NCI-H146 (cell line): ENCODE data around the gene BMP2K.

Experiments used
- DNase-seq: peaks from one replicate; lab custom pipeline; 2025; lab: John Stamatoyannopoulos, UW

Gene BMP2K

GRCh38 chr4:78764498-78764961 lies 11.6 kb upstream of the BMP2K start:
- no peak for DNase-seq

DNA sequence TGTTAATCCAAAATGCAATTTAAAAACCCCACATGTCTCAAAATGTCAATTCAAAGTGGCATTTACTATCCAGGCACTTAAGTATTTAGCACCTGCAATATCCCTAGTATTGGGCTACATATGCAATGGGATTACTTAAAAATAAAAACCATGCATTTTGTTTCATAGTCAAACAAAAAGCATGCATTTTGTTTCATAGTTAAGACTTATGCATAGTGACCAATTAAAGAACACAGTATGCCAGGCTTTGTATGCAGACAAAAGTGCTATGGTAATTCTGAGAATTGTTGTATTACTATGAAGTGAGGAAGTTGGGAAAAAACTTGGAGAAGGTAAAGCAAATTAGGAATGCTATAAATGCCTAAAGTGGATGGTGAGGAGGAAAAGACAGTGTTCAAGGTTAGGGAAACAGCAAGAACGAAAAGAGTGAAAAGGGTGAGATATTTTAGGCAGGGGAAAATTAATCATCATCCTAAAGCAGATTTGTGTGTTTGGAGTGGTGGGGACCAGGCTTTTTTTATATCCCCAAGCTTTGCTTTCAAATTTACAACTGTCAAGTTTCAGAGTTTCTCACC lies 10.6 kb upstream of the BMP2K start:
- no peak for DNase-seq

DNA sequence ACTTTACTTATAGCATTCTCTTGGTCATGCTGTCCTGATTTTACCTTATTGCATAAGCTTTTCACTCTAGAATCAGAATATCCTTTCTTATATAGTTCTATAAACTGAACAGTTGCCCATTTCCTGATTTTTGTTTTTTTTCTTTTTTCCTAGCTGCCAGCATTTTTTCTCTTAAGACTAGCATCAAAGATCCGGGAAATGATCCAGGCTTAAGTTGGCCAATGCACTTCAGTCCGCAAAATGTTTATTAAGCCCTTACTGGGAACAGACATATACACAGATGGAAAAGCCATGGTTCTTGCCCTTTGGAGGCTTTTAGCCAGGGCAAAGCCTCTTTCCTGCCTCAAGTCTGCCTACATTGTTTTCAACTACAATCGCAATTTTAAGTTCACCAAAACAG lies 10.1 kb upstream of the BMP2K start:
- DNase-seq, result no peak

DNA sequence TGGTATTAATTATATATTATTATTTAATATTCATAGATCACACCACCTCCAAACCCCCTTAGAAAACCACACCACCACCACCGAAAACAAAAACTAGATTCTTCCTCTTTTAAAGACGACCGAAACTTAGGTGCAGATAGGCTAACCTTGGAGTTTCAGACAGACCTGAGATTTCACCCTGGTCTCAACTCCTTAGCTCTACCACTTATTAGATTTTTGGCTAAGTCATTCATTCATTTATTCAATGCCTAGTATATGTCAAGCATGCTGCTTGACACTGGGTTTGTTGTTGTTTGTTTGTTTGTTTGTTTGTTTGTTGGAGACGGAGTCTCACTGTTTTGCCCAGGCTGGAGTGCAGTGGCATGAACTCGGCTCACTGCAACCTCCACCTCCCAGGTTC lies 9.5 kb upstream of the BMP2K start:
- DNase-seq, result no peak

DNA sequence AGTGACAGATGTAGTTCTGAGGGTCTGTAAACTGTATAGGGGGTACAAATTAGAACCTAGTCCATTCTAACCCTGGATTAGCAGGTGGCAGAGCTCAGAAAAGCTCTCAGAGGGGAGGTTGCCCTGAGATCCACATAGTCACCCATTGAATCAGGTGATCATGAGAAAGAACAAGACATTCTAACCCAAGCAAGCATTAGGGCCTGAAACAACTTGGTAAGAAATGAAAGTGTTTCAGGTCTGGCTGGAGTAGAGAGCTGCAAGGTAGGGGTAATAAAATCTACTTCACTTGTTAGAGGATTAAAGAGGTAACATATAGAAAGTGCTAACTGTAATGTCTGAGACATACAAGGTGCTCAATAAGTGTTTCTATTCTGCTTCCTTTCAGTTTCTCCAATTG lies 8.8 kb upstream of the BMP2K start:
- DNase-seq, result no peak

- no peak for DNase-seq
Observed at GRCh38 chr4:78768452-78769180, 7.5 kb upstream of the BMP2K start.

- no peak for DNase-seq
Observed at GRCh38 chr4:78770091-78770642, 6.0 kb upstream of the BMP2K start.

- DNase-seq, result no peak
Observed at GRCh38 chr4:78772526-78773091, 3.5 kb upstream of the BMP2K start.

- no peak for DNase-seq
Observed at GRCh38 chr4:78774417-78774816, 1.7 kb upstream of the BMP2K start.

- peak; percentile 81 for DNase-seq
Observed at GRCh38 chr4:78775303-78776078, 659 bp upstream of the BMP2K start.

GRCh38 chr4:78776729-78777575 lies 802 bp downstream of the BMP2K start:
- peak; percentile 67 for DNase-seq

- no peak for DNase-seq
Observed at GRCh38 chr4:78777576-78777940, 1.4 kb downstream of the BMP2K start.

GRCh38 chr4:78778530-78778929 lies 2.4 kb downstream of the BMP2K start:
- no peak for DNase-seq

DNA sequence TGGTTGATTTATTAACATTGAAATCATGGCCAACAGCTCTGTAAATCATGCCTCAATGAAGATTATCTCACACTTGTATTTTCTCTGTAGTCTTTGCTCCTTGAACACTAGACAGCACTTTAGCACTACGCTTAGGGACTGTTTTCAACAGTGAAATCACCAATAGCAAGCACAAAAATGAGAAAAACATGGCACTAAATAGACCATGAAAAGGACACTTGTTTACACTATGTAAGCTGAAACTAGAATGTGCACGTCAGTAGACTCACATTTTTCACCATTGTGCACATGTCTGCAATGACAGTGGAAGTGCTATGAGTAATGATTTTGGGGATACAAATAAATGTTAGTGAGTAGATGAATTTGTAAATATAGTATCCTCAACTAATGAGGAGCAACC lies 3.1 kb downstream of the BMP2K start:
- no peak for DNase-seq

- no peak for DNase-seq
Observed at GRCh38 chr4:78780093-78780492, 3.9 kb downstream of the BMP2K start.

DNA sequence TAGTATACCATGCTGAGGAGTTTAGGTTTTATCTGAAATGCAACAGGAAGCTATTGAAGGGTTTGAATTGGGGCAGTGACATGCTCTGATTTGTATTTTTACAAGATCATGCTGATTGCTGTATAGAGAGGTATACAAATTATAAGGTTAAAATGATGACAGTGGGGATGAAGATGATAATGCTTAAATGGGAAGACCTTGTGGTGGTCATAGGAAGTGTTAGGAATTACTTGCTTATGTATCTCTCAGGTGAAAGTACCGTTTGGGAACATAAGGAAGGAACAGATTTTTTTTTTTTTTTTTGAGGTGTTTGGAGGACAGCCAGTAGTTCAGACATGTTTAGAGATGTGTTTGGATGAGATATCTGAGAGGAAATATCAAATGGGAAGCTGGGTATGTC lies 5.0 kb downstream of the BMP2K start:
- no peak for DNase-seq

GRCh38 chr4:78781924-78782323 lies 5.8 kb downstream of the BMP2K start:
- no peak for DNase-seq

DNA sequence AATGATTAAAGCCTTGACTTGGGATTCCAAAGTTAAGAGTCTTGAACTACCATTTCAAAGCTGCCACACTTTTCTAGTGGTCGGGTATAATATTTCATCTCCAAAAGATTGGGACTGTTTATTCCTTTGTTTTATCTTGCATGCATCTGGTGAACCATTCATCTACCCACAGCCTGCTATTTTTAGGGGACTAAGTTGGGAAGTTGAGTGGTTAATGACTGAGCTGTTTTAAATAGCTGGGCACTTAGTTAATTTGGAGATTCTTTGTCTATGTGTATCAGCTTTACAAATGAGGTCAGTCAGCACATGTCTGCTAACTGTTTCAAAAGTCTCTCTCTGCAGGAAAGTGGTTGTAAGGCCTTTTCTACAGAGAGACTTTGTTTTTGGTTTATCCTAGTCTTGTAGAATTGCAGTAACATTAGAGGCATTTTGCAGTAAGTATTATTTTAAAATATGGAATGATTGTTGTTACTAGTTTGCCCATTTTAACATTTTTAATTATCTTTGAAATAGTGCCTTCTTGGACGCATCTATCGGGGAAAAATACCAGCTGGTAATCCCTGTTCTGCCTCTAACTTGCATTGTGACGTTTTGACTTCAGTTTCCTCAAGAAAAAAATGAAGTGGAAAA lies 8.2 kb downstream of the BMP2K start:
- no peak for DNase-seq

DNA sequence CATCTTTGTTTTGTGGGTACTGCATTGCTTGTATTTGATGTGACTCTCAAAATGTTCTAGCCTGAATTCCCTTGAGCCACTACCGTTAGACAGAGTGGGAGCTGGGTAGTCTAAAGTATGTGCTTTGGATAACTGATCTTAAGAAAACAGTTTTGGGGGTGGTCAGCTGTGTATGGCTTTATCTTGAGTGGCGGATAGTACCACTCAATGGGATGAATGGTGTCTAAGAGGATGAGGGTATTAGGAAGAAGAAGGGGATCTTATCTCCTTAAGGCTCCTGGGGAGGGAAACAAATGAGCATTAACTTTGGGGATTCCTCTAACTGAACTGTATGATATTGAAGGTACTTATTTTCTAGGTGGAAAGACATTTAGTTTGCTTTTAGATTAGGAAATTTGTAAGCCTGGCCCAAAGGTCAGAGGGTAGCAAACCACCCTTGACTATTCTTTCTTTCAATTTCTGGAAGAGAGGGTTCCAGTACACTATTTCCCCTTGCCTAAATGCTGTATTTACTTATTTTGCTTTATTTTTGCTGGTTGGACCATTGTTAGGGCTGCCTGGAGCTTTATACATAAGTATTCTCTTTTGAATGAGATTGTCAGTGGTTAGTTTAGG lies 11.3 kb downstream of the BMP2K start:
- DNase-seq, result no peak

DNA sequence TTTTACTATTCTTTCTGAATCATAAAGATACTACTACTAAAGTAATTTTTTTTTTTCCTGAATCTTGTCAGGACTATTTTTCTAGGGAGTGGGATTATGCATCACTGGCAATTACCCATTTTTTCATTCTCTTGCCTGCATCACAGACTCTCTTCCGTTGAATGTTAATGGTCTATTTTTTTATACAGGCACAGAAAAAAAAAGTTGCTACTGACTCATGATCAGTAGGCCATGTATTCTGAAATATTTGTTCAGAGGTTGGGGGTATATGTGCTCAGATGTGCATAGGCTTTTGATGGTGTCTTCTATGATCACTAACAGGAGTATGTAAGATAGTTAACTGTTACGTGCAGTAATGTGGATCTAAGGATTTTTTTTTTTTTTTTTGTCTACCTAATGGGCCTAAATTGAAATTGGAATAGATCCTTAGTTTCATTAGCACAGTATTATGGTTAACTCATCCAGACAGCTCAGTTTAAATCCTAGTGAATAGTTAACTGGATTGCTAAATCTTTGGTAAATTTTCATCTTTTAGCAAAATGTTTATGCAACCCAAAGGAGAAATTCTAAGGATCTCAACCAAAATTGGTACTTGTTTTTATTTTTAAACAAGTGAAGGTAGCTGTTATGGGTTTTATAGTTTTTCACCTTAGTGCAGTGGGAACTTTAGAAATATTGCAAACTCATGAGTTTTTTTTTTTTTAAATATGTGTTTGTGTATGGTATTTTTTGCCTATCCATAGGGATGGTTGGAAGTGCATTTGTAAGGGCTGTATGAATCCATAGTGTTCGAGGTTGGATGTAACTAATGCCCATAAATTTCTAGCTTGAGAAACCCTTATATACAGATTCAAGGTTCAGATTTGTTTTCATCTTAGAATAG lies 12.1 kb downstream of the BMP2K start:
- no peak for DNase-seq
